NCI-H2029 treated with DMSO at 0.1 percent for 48 hours (cell line): Measurements from ENCODE around the gene CYTL1.

Experiments used
- DNase-seq: peaks from one replicate; lab custom pipeline; 2025; lab: John Stamatoyannopoulos, UW

CYTL1 gene

DNA sequence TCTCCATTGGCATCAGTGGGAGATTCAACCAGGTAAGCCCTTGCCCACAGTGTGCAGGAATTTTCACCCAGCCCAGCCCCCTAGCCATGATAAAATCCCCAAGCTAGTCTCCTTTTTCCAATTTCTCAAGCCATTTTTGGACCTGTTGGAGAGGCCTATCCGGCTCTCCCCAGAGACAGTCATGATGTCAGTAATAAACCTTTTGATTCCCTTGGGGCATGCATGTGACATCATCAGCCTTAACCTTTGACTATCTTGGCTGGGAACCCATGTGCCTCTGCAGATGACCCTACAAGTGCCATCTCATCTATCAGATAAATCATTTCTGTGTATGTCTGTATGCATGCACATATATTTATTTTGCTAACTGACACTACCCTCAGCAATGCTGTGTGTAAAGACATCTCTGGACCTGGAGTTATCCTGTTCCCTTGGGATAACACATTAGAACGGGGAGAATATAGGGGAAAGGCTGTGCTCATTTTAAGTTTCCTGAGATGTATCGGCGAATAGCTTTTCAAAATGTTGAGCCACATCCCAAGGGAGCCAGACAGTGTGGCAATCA lies 51.0 kb downstream of the CYTL1 start:
- no peak for DNase-seq
